HG03280 (cell line): ENCODE measurements around the gene BCAS1.

ENCODE experiments used
- ATAC-seq: cut with Tn5 transposase; IDR thresholded peaks from one replicate; pipeline ENCODE4 v1.9.1; 2021; ENCODE audit warnings: mild to moderate bottlenecking, moderate library complexity; ENCODE audit not compliant: unreplicated experiment

BCAS1 gene

GRCh38 chr20:54070187-54070987 is at the start of gene BCAS1:
Gene BCAS1 (minus strand): TSS chr20:54070594. CDS start chr20:54058718, 11,876 bp downstream.
- no peak for ATAC-seq

DNA sequence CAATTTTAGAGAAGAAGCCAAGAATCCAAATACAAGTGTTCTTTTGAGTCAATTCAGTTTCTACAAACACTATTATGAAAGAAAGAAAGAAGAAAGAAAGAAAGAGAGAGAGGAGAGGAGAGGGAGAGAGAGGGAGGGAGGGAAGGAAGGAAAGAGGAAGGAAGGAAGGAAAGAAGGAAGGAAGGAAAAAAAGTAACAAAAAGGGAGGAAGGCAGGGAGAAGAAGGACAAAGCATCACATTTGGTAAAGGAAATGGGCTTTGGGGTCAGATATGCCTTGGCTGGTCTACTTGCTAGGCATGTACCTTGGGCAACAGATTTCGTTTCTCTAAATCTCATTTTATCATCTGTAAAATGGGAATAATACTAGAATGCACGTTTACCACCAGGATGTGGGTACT is 49.4 kb upstream of the BCAS1 start:
- ATAC-seq = no peak

- no peak for ATAC-seq
Measured at GRCh38 chr20:54118220-54119001, 48.0 kb upstream of the BCAS1 start.

DNA sequence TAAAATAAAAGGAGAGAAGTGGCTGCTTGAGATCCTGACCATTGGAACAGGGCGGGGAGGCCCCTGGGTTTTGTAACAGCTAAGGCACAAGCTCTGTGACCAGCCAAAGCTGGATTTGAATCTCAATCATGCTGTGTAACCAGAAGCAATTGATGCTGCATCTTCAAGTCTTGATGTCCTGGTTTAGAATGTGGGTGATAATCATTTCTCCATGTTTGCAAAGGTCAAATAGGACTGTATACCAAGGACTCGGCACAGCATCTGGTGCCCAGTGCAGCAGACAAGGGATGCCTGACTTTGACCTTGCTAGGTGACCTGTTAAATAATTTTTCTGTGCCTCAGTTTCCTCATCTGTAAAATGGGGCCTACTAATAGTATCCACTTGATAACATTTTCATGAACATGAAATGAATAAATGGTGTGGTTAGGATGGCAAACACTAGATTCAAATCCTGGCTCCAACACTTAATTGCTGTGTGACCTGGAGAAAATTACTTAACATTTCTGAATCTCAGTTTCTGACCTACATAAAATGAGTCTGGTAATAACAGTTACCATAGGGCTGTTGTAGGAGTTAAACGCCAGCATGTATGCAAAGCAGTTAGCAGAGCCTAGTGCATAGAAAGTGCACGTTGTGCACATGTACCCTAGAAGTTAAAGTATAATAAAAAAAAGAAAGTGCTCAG is 46.3 kb upstream of the BCAS1 start:
- no peak for ATAC-seq

DNA sequence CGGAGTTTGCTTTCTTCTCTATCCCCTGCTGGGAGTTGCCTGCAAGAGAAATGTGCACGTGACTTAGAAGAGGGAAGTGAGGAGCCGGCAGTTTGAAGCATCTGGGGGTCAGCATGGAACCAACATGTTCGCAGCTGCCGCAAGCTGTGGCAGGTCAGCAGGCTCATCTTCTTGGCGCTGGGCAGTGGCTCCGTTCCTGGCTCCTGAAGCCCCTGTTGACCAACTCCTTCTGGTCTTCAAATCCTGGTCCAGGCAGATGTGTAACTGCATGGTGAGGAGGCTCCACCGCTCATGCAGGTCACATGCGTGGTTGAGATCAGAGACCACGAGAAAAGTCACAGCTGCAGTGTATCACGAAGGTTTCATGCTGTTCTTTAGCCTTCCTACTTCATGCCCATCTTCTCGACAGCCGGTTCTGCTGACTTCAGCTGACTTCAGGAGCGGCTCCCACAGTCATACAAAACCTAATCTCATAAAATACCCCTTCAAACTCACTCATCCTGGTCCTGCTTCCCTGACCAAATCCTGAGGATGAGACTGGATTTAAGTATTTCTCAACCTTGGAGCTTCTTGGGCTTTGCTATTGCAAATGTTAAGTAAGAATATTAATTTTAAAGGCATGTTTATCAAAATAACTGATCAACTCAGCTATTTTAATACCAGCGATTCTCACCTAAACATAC is 44.9 kb upstream of the BCAS1 start:
- no peak for ATAC-seq

GRCh38 chr20:54114109-54114508 is 43.7 kb upstream of the BCAS1 start:
- ATAC-seq = no peak

- no peak for ATAC-seq
Measured at GRCh38 chr20:54113566-54113965, 43.2 kb upstream of the BCAS1 start.

GRCh38 chr20:54112221-54112884 is 42.0 kb upstream of the BCAS1 start:
- no peak for ATAC-seq

GRCh38 chr20:54111460-54111859 is 41.1 kb upstream of the BCAS1 start:
- no peak for ATAC-seq

- ATAC-seq = no peak
Measured at GRCh38 chr20:54110457-54110856, 40.1 kb upstream of the BCAS1 start.

DNA sequence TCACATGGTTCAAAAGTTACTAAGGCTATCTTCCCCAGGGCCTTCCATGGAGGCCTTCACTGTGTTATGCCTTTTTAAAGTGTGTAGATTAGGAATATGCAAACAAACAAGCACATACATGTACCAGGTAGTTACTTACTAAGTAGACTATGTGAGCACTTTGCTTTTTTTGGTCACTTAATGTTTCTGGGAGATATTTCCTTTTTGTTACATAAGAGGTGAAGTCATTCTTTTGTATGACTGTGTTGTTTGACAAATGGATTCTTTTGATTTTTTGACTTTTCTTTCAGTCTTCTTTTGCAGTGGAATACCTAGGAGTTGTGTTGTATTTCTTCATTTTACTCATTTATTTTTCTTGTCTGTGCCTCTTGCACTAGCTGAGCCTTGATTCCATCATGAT is 39.6 kb upstream of the BCAS1 start:
- no peak for ATAC-seq

- no peak for ATAC-seq
Measured at GRCh38 chr20:54108817-54109216, 38.4 kb upstream of the BCAS1 start.

DNA sequence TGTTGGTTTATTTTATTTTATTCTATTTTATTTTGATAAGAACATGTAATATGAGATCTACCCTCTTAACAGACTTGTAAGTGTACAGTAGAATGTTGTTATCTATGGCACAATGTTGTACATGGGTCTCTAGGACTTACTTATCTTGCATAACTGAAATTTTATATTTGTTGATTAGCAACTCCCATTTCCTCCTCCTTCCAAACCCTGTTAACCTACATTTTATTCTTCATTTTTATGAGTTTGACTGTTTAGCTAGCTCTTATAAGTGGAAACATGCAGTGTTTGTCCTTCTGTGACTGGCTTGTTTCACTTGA is 37.9 kb upstream of the BCAS1 start:
- no peak for ATAC-seq

- no peak for ATAC-seq
Measured at GRCh38 chr20:54107600-54108325, 37.4 kb upstream of the BCAS1 start.

- no peak for ATAC-seq
Measured at GRCh38 chr20:54107181-54107580, 36.8 kb upstream of the BCAS1 start.

GRCh38 chr20:54106162-54106561 is 35.8 kb upstream of the BCAS1 start:
- no peak for ATAC-seq

DNA sequence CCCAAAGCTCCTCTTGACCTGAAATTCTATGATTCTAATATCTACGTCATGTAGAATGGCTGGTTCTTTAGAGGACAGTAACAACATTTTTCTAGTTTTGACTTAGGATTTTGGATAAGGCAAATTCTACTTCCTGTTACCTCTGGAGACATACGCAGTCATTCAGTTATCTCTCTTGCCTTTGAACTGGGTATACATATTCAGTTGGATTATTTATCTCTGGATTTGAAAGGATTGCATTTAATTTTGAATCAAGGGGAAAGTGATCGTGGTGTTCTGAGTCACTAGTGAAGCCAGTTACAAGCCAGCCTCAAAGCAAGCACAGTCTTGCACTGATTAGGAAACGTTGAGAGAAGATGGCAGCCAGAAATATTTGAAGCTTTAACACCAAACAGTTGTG is 35.3 kb upstream of the BCAS1 start:
- ATAC-seq = no peak

DNA sequence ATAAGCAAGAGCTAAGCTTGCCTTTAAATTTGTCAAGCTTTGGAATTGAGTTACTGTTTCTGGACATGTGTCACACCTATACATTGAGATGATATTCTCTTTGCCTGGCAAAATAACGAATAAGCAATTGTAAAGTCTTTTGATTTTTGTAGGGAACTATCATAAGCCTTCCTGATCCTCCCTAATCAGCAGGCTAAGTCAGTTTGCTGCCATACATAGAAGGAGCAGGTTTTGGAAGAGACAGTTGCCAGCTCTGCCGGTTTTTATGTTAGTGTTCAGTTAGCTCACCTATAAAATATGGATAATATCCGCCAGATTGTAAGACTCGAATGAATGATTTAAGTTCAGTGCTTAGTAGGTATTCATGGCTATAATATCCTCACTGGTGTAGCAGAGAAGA is 34.4 kb upstream of the BCAS1 start:
- no peak for ATAC-seq

GRCh38 chr20:54103762-54104600 is 33.6 kb upstream of the BCAS1 start:
- ATAC-seq = no peak
